ENCODE results near the gene LY9.

DNA sequence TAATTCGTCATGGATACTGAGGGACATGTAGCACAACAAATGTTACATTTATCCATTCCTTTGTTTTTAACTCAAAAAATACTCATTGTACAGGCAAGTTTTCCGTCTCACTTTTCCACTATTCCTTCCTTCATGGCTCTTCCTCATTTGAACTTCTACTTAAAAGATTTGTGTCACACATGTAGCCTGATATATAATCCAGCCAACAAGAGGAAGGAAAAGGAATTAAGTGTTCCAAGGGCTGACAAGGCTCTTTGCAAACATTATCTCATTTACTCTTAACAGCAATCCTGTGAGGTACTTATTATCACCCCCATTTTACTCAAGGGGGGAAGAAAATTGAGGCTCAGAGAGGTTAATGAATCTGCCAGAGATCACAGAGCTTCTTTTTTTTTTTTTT lies 43.8 kb downstream of the LY9 start:
- TF ChIP-seq, protein P1, sequence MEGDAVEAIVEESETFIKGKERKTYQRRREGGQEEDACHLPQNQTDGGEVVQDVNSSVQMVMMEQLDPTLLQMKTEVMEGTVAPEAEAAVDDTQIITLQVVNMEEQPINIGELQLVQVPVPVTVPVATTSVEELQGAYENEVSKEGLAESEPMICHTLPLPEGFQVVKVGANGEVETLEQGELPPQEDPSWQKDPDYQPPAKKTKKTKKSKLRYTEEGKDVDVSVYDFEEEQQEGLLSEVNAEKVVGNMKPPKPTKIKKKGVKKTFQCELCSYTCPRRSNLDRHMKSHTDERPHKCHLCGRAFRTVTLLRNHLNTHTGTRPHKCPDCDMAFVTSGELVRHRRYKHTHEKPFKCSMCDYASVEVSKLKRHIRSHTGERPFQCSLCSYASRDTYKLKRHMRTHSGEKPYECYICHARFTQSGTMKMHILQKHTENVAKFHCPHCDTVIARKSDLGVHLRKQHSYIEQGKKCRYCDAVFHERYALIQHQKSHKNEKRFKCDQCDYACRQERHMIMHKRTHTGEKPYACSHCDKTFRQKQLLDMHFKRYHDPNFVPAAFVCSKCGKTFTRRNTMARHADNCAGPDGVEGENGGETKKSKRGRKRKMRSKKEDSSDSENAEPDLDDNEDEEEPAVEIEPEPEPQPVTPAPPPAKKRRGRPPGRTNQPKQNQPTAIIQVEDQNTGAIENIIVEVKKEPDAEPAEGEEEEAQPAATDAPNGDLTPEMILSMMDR (IDR thresholded peaks at IDR 0.05 in 8 of 11, conservative IDR thresholded peaks at IDR 0.05 in 3 of 11) = no peak
- TF ChIP-seq POLR2A (IDR thresholded peaks at IDR 0.05) = no peak

All from spleen (tissue), 7 donors.